Loucy (cell line): ENCODE measurements around the gene LTB4R2.

Experiments
- H2AFZ ChIP-seq: fragments of 200-600 bp; sonication (generic); 2 replicates; pipeline ENCODE4 v1.6.0; 2016; ENCODE audit warnings: antibody characterized with exemption, mild to moderate bottlenecking, low read length, moderate library complexity
- H3F3A ChIP-seq: fragments of 200-600 bp; 2 replicates; pipeline ENCODE4 v1.6.0; 2016; ENCODE audit warnings: antibody characterized with exemption, low read depth, mild to moderate bottlenecking
- H3K27me3 ChIP-seq: fragments of 200-600 bp; sonication (generic); 2 replicates; pipeline ENCODE4 v1.6.1; 2014; ENCODE audit warnings: low read length, mild to moderate bottlenecking; ENCODE audit not compliant: insufficient read depth, poor library complexity, severe bottlenecking
- H3K36me3 ChIP-seq: fragments of 200-600 bp; sonication (generic); 2 replicates; pipeline ENCODE4 v1.6.1; 2016; ENCODE audit warnings: low read length; ENCODE audit not compliant: insufficient read depth
- H3K4me1 ChIP-seq: fragments of 200-600 bp; sonication (generic); 2 replicates; pipeline ENCODE4 v1.5.1; 2014; ENCODE audit warnings: low read length, mild to moderate bottlenecking; ENCODE audit not compliant: insufficient read depth, poor library complexity, severe bottlenecking
- H3K4me2 ChIP-seq: fragments of 200-600 bp; sonication (generic); 2 replicates; pipeline ENCODE4 v1.6.0; 2014; ENCODE audit warnings: antibody characterized with exemption, low read length, low read depth, mild to moderate bottlenecking; ENCODE audit not compliant: poor library complexity, severe bottlenecking
- H3K4me3 ChIP-seq: fragments of 200-600 bp; sonication (generic); 2 replicates; pipeline ENCODE4 v1.5.1; 2014; ENCODE audit warnings: low read length, mild to moderate bottlenecking, mixed read lengths; ENCODE audit not compliant: poor library complexity, severe bottlenecking
- H3K79me2 ChIP-seq: fragments of 200-600 bp; sonication (generic); 2 replicates; pipeline ENCODE4 v1.6.1; 2014; ENCODE audit warnings: low read length; ENCODE audit not compliant: insufficient read depth
- H3K9ac ChIP-seq: fragments of 200-600 bp; sonication (generic); 2 replicates; pipeline ENCODE4 v1.6.0; 2014; ENCODE audit warnings: mild to moderate bottlenecking, low read depth, low read length, moderate library complexity; ENCODE audit not compliant: poor library complexity, severe bottlenecking
- H3K9me2 ChIP-seq: fragments of 200-600 bp; sonication (generic); replicated peaks from 2 replicates; pipeline ENCODE4 v1.6.1; 2016; ENCODE audit warnings: low read depth, low read length, mixed read lengths
- H3K9me3 ChIP-seq: fragments of 200-600 bp; sonication (generic); 2 replicates; pipeline ENCODE4 v1.6.1; 2014; ENCODE audit warnings: mild to moderate bottlenecking, antibody characterized with exemption, low read length, low read depth; ENCODE audit not compliant: insufficient read depth
- H4K20me1 ChIP-seq: fragments of 200-600 bp; sonication (generic); 2 replicates; pipeline ENCODE4 v1.6.0; 2014; ENCODE audit warnings: antibody characterized with exemption, low read length, mild to moderate bottlenecking; ENCODE audit not compliant: insufficient read depth, poor library complexity, severe bottlenecking
- EZH2phosphoT487 ChIP-seq: fragments of 200-600 bp; IDR thresholded peaks from 2 replicates; pipeline ENCODE4 v1.6.1; 2018; ENCODE audit warnings: antibody characterized with exemption, mild to moderate bottlenecking, moderate library complexity, borderline replicate concordance
- TF ChIP-seq, protein P1 (sequence below): fragments of 200-600 bp; sonication (generic); conservative IDR thresholded peaks from 2 replicates; pipeline ENCODE4 v1.5.1; 2014; ENCODE audit warnings: mild to moderate bottlenecking, antibody characterized with exemption, low read length

The LTB4R2 gene

DNA sequence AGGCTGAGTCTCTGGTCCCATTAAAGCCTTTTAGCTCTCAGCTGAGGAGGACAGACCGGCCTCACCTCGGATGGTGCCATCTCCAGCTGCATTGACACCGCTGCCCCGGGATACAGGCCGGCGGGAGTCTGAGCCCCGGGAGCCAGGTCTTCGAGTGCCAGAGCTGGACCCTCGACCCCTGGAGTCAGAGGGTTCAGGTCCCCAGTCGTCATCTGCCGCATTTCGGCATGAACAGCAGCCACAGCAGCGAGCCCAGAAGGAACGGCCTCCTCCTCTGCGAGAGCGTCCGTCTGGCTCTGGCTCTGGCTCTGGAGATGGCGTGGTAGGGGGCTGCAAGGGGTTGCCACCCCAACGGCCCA, 48.0 kb upstream of the LTB4R2 start:
- Histone ChIP-seq H3K4me1 (no peaks in the 10 kb centered on the region), H3K36me3 (no peaks in the 10 kb centered on the region), H3F3A (no peaks in the 10 kb centered on the region), H3K9me3 (no peaks in the 10 kb centered on the region), H3K9me2 (no peaks in the 10 kb centered on the region), H2AFZ (no peak overlapping the region), H3K4me2 (no peak overlapping the region), H4K20me1 (no peaks in the 10 kb centered on the region), H3K79me2 (no peaks in the 10 kb centered on the region), H3K4me3 (no peak overlapping the region), H3K27me3 (no peaks in the 10 kb centered on the region), H3K9ac (no peak overlapping the region)
- TF ChIP-seq EZH2phosphoT487 = no peak
- TF ChIP-seq, protein P1, sequence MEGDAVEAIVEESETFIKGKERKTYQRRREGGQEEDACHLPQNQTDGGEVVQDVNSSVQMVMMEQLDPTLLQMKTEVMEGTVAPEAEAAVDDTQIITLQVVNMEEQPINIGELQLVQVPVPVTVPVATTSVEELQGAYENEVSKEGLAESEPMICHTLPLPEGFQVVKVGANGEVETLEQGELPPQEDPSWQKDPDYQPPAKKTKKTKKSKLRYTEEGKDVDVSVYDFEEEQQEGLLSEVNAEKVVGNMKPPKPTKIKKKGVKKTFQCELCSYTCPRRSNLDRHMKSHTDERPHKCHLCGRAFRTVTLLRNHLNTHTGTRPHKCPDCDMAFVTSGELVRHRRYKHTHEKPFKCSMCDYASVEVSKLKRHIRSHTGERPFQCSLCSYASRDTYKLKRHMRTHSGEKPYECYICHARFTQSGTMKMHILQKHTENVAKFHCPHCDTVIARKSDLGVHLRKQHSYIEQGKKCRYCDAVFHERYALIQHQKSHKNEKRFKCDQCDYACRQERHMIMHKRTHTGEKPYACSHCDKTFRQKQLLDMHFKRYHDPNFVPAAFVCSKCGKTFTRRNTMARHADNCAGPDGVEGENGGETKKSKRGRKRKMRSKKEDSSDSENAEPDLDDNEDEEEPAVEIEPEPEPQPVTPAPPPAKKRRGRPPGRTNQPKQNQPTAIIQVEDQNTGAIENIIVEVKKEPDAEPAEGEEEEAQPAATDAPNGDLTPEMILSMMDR = no peak

DNA sequence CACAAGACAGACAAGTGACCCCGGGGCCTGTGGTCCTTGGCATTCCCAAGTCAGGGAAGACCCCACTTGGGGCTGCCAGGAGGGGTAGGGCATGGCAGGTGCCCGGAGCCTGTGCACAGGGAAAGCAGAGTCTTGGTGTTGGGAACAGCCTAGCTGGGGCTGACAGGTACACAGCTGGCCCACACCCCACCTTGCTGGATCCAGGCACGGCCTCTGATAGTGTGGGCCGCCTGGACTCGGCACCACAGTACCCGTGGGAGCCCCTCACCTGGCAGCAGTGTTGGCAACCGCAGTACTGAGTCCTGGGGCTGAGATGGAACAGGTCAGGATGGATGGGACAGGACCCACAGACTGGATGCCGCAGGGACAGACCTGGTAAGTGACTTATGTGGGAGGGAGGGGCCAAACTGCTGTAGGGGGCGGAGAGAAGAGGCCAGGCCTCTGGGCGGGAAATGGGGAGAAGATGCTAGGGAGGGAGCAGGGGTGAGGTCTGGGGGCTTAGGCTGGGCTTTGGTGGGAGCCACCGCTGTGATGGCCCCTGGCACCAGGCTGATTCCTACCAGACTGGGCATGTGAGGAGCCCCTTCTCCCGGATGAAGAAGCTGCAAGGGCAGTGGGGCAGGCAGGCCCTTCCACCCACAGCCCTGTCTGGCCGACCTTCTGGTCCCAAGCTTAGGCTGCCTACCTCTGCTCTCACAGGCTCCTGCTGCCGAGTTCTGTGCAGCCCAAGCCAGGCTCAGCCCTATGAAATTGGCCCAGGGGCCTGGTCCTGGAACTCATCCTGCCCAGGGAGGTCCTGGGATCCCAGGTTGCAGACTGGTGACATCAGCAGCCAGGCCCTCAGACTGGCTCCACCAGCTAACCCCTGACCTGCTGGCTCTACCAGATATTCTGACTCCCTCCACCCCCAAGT, 46.9 kb upstream of the LTB4R2 start, which contains the start of gene TGM1:
TGM1 (minus strand) TSS at position 357 of the 913 bp plus-strand sequence. CDS start 825 bp downstream, outside the sequence.
- H3K4me2 ChIP-seq = no peak within 1 kb of the TSS
- no peak within 1 kb of the TSS for H2AFZ ChIP-seq
- H3K9me2 ChIP-seq = no peaks in the 10 kb centered on the region
- no peak for TF ChIP-seq EZH2phosphoT487
- TF ChIP-seq, protein P1 = no peak
- H3K4me1 ChIP-seq = no peaks in the 10 kb centered on the region
- no peak within 1 kb of the TSS for H3K4me3 ChIP-seq
- H3K9ac ChIP-seq = no peak within 1 kb of the TSS
- H4K20me1 ChIP-seq = no peaks in the 10 kb centered on the region
- H3F3A ChIP-seq = no peaks in the 10 kb centered on the region
- no peaks in the 10 kb centered on the region for H3K27me3 ChIP-seq
- no peaks in the 10 kb centered on the region for H3K36me3 ChIP-seq
- no peaks in the 10 kb centered on the region for H3K9me3 ChIP-seq
- H3K79me2 ChIP-seq = no peaks in the 10 kb centered on the region

DNA sequence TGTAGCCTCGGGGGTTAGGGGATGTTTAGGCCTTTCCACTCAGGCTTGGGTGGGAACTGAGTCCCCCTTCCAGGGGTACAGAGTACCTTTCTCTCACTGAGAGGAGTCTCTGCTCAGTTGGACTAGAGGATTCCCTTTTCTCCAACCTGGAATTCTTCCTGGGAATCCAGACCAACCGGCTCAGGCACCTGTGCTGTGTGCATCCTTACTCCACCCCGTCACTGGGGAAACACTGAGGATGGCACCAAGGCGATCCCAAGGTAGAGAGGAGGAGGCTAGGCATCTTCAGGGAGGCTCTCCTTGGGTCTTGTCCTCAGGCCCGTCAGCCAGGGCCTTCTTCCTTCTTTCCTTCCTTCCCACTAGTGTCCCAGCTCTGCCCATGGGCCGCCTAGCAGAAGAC, 46.1 kb upstream of the LTB4R2 start:
- no peak overlapping the region for H2AFZ ChIP-seq
- H3K9ac ChIP-seq = no peak overlapping the region
- no peaks in the 10 kb centered on the region for H3K27me3 ChIP-seq
- H3K9me2 ChIP-seq = no peaks in the 10 kb centered on the region
- H3K36me3 ChIP-seq = no peaks in the 10 kb centered on the region
- H3K79me2 ChIP-seq = no peaks in the 10 kb centered on the region
- no peak overlapping the region for H3K4me3 ChIP-seq
- no peaks in the 10 kb centered on the region for H3F3A ChIP-seq
- TF ChIP-seq, protein P1 = no peak
- TF ChIP-seq EZH2phosphoT487 = no peak
- H3K9me3 ChIP-seq = no peaks in the 10 kb centered on the region
- no peaks in the 10 kb centered on the region for H4K20me1 ChIP-seq
- no peaks in the 10 kb centered on the region for H3K4me1 ChIP-seq
- no peak overlapping the region for H3K4me2 ChIP-seq
